Stromal cell of bone marrow (primary cell): Measurements from ENCODE around the gene GMDS.

Source experiments
- DNase-seq: peaks from one replicate; pipeline ENCODE4 v3.0.0-alpha.2; 2012; ENCODE audit warnings: low read depth

The GMDS gene

DNA sequence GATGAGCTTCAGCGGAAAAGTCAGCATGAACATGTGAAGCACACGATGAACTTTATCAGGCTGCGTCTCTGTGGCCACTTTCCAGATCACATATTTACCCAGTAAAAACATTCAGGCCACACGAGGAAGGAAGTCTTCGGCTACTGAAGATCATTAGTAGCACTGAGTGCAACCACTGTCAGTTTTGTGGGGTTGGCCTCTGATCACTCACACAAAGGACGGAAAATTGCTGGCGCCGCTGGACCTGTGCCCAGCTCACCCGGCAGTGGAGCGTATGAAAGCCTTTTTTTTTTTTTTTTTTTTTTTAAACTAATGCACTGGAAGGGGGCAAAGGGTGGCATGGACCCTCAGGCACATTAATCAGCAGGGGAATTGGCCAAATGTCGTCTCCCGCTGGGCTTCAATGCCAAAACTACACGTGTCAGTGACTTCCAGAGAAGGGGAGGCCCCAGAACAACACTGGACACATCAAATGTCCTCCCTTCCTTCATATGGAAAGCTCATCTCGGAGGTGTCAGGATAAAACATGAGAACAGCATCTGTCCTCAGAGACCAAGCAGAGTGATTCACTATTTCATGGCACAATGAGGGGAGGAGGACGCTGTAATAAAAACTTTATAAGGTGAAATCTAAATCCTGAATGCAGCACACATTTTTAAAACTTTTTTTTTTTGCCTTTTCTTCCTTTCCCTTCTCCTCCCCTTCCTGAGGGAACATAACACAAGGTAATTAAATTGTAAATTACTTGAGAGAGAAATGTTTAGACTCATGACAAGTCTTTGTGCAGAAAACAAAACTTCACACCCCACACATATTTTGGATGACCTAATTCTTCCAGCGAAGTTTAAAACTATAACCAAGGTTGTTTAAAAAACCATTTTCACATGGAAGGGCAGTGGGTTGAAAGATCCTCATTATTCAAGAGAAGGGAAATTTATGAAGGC, 412.3 kb downstream of the GMDS start:
- peak; percentile 35 for DNase-seq

DNA sequence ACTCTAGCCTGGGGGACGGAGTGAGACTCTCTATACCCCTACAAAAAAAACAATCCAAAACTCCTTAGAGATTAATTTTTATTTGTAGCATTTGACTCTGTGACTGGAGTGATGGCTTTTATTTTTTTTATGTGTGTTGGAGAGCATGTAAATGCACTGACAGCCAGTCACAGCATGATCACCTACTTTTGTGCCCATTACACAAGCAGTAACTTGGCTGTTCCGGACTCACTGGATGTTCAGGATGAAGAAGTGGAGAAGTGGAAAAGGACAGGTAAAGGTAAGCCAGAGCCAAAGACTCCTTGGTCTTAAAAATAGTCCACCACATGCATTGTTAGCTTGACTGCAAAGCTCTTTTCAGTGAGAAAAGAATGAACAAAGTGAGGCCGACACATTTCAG, 413.0 kb downstream of the GMDS start:
- DNase-seq = no peak

DNA sequence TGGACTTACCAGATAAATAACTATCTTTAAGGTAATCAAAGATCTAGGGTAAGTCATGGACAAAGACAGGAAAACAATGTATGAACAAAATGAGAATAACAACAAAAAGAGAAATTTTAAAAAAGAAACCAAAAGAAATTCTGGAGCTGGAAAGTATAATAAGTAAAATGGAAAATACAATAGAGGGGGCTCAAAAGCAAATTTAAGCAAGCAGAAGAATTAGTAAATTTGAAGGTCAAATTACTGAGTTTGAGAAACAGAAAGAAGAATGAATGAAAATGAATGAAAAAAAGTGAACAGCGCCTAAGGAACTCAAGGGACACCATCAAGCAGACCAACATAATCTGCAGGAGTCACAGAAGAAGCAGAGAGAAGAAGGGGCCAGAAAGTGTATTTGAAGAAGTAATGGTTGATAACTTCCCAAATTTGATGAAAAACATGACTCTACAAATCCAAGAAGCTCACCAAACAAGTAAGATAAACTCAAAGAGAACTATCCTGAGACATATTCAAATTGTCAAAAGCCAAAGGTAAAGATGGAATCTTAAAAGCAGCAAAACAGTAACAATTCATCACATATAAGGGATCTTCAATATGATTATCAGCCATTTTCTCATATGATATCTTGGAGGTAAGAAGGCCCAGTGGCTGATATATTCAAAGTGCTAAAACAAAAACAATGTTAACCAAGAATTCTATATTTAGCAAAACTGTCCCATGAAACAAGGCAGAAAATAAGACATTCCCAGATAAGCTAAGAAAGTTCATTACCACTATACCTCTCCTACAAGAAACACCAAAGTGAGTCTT, 417.2 kb downstream of the GMDS start:
- DNase-seq = no peak

DNA sequence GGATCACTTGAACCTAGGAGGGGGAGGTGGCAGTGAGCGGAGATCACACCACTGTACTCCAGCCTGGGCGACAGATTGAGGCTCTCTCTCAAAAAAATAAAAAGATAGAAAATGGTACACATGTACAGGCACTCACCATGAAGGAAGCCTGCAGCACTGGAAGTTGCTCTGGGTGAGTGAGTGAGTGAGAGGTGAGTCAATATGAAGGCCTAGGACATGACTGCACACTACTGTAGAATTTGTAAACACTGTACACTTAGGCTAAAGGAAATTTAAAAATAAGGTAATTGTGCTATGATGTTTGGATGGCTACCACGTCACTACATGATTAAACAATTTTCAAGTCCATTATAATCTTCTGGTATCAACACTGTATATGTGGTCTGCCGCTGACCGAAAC, 419.5 kb downstream of the GMDS start:
- DNase-seq = no peak

DNA sequence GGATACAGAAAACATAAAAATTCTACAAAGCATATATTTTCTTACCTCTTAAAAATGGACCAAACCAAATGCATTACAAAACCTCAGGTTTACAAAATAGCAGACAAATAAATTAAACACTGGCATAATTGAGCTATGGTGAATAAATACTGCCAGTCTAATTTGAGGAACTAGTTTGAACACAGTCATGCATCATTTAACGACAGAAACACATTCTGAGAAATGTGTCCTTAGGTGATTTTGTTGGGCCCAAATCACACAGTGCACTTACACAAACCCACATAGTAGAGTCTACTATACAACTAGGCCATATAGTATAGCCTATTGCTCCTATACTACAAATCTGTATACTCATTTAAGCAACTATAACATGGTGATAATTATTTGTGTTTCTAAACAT, 420.1 kb downstream of the GMDS start:
- no peak for DNase-seq

DNA sequence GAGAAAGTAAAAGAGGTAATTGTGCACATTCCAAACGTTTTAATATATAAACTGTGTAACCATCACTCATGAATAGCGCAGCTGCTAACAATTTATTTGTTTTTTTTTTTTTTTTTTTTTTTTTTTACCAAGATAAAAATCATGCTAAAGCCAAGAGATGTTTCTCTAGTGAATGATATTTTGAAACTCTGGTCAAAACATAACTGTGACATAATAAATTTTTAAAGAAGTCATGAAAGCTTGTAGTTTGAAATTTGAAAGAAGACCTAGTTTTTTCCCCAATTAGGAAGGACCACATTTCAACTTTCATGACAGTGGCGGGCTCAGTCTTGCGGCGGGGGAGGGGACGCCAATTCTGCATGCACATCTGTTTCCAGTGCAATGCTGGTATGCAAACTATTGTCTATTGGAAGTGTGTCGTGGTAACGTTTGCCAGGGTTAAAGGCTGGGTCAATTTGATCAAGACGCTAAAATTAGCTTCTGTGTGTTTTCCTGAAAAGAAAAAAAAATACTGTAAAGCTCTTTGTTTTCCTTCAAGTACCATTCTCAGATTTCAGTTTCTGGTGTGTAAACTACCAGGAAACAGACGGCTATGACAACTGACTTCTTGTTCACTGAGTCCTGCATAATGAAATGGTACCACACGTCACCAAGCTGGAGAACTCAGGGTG, 423.8 kb downstream of the GMDS start:
- DNase-seq = no peak

DNA sequence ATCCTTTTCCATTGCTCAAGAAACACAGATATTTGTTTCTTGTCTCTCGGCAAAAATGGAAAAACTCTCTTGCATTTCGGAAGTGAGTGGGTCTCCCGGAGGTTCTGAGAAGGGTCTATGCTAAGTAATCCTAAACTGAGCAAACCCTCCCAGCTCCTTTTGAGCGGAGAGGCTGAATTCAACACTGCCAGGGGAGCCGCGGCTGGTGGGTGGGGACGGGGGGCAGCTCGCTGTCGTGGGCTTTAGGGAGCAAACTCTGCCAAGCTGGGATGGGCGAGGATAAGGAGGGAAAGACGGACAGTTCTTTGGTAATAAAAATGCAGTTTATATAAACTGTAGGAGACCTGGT, 424.3 kb downstream of the GMDS start:
- no peak for DNase-seq

DNA sequence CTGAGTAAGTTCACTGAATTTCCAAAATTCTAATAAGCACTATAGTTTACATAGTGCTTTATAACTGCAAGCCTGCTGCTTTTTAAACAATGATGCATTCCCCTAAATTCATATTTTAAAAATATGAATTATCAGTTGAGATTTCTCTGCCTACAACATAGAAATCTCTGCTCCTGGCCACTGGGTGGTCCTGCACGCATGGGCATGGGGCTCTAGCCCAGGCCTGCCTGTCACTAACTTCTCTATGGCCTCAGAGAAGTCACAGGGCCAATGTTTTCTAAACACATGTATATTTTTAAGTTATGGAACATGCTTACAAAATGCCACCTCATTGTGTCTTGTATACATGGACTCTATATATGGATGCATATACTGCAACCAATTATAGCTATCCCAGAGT, 424.7 kb downstream of the GMDS start:
- DNase-seq = no peak

DNA sequence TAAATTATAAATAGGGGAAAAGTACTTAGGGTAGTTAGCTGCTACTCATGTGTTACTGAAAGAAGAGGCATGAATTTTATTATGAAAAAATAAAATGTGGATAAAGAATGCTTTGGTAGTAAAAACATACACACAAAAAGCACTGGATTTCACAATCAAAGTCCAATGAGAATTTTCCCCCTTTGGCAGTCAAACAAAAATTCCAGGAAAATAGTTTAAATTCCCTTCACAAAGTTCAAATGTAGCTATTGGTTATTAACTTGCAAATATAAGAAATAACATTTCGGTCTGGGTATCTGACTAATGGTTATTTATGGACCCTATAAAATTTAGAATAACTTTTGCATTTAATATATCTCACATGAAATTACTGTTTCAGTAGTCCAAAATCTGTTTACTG, 425.2 kb downstream of the GMDS start:
- DNase-seq = no peak

DNA sequence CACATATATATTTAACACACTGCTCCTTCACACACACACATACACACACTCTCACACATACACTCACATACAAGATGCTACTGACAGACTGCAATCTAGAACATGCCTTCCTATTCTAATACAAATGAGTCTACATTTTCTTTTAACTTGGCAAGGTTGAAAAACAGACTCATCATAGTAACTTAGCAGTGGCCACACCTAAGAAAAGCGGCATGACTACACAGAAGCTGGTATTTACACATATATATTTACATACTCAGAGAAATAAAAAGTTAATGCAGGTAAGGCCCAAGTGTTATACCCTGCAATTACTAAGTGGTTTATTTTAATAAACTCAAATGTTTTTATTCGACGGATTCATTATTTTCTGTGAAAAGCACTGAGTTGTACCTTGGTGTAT, 426.4 kb downstream of the GMDS start:
- no peak for DNase-seq

DNA sequence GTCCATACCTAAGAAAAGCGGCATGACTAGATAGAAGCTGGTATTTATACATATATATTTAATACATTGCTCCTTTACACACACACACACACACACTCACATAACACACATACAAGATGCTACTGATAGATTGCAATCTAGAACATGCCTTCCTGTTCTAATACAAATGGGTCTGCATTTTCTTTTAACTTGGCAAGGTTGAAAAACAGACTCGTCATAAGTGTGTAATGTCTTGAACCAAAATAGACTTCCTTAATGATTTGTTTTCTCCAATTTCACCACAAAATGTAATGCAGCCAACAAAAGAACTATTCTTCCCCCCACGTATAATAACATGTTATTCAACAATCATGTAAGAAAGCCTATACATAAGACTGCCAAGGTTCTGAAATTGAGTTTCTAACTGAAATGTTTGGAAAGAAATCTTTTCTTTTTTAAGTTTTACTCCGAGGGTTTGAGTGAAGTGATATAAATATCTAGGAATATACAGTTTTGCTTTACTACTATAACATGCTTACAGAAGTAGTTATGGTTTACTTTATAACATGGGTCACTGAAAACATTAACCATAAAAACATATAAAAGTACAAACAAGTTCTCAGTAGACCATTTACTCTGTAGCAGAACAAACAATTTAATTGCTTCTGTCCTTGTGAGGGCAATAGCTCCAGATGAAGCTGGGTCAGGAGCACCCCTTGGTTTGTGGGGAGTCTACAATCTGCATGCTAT, 428.2 kb downstream of the GMDS start:
- DNase-seq = peak; percentile 51

DNA sequence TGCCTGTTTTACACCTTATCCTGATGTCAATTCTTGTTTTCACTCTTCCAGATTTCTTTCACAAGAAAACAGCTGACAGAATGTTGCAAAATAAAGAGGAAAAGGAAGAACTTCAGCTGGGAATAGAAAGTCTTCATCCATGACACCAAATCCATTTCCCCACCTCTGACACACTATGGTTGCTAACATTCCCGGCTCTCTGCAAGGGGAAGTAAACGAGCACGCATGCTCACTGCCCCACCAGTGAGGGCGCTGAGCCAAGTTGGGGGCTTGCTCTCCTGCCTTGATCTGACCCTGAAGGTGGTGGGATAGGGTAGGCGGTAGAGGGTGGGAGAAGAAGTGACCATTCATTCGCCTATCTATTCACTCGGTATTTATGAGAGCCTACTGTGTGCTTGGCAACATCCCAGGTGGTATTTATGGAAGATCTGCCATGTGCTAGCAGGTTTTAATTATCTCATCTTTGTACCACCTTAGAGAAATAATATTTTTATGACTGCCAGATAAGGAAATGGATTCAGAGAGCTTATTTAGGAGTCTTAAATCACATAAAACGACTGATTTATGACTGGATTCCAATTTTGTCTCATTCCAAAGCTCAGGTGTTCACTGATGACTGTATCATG, 429.5 kb downstream of the GMDS start:
- DNase-seq = no peak

DNA sequence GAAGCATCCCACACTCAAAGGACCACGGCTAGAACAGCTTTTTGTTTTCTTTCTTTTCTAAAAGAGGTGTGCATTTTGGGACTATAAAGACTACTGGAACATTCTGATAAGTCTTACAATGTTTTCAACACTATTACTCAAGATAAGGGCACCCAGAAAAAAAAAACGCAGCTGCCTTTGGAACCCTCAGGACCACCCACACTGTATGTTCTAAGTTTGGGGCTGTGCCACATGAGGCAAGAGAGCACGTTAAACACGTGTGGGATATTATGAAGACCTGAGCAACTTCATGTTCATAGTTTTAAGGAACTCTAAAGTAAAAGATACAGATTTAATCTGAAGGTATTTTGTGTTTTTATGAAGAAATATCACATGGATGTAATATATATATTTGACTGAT, 431.1 kb downstream of the GMDS start:
- DNase-seq = no peak

DNA sequence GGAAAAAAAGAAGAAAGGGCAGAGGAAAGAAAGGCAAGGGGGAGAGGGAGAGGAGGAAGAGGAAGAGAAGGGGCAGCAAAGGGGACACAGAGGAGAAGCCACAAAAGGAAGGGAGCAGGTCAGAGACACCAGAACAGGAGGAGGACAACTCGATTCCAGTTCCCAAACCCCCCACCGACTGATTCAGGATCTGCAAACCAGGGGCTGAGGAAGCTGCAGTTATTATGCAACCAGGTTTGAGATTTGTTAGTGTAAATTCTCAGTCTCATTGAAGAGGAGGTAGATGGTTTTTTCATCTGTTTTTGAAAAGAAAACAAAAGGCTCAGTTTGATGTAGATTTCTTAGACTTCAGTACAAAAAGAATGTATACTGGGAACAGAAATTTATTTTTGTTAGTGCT, 432.9 kb downstream of the GMDS start:
- DNase-seq = no peak

DNA sequence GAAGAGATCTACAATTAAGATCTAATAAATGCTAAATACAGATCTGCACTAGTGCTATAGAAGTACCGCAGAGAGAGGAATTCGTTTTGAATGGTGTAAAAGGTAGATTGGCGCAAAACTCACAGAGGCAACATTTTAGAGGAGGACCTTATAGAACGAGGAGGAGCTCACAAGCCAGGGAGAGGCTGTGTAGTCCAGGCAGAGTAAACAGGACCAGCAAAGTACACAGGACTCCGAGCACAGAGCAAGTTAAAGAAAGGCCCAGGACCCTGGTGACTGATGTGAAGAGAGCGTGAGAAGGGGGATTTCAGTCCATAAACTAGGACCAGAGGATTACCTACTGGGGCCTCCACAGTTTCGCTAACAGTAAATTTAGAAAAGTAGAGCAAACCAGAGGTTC, 433.4 kb downstream of the GMDS start:
- DNase-seq = no peak

DNA sequence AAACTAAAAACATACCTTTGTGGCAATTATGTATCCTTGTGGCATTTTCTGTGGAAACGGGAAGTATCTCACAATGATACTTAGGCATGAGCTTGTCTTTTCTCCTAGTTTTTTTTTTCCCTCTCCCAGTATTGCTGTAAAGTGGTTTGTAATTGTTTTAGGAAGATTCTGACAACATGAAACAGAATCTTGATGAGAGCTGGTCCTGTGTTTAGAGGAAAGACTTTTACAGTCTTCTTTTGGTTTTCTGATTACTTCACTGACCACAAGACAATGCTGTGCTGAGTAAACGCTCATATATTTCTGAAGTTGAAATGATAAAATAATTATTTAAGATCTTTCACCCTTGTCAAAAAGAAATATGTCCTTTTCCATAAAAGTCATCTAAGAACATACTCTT, 434.5 kb downstream of the GMDS start:
- DNase-seq = no peak

DNA sequence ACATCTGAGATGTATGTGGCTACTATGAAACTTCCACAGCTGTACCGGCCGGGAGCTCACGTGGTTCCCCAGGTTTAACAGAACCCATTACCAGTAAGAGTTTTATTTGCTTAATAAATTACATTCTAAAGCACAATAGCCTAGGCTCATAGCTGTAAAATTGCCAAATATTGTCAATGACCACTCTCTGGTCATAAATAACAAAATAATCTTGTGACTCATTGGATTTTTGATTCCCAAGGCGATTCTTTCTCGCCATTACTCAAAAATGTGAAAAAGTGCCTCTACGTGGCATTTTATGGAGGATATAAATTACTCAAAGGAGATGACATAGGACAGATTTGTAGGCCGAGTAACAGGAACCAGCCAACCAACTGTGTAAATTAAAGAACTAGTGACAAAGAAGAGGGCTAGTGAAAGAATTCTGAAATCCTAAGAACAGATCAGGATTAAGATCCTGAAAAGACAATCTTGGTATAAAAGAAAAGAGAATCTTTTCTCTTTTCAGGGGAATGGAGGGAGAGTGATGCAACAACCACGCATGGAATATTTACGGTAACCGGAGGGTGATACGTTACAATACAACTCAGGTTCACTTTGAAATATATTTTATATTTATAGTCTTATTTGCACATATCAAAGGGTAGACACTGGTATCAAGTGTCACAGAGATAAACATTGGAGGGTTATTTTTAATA, 436.0 kb downstream of the GMDS start:
- DNase-seq = no peak

DNA sequence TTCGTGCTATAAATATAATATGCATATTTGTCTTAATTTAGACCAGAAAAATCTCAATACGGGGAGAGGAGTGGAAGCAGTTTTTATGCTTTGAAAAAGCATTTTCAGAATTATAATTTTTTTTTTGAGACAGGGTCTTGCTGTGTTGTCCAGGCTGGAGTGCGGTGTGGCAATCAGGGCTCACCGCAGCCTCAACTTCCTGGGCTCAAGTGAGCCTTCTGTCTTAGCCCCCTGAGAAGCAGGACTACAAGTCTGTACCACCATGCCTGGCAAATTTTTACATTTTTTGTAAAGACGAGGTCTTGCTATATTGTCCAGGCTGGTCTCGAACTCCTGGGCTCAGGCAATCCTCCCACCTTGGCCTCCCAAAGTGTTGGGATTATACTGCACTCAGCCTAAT, 438.5 kb downstream of the GMDS start:
- no peak for DNase-seq

DNA sequence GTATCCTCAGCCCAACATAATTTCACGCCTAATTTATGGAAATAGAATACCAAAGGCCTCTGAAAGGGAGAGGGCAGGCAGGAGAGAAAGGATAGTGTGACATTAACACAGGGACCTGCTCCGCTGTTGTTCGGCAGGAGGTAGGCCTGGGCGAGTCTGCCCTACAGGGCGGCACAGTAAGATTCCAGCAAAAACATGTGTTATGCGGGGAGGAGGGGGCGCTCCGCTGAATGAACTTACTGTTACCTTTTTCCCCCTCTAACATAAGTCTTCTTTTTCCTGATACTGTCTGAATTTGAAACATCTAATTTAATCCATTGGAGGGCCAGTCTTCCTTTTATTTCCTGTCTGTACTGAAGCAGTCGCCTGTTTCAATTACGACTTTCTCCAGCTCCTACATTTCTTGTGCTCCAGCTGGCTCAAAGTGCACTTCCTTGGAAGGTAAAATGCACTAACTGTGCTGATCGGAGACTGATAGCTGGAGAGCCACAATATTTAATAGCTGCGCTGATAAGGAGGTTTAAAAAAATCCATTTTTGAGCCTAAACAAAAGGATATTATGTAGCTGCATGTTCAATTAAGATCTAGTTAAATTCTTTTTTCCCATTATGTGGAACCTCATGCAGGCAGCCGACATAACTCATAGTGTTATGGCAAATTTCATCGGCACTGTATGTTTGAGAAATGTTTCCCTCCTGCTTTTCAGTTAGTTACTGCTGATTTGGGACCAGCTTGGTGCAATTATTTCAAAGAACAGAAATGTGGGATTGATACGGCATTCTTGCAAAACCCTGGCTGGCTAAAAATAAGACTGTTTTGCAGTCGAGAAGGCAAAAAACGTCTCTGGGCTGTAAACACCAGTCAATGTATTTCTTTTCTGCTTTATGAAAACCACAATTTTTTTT, 442.7 kb downstream of the GMDS start:
- DNase-seq = no peak

DNA sequence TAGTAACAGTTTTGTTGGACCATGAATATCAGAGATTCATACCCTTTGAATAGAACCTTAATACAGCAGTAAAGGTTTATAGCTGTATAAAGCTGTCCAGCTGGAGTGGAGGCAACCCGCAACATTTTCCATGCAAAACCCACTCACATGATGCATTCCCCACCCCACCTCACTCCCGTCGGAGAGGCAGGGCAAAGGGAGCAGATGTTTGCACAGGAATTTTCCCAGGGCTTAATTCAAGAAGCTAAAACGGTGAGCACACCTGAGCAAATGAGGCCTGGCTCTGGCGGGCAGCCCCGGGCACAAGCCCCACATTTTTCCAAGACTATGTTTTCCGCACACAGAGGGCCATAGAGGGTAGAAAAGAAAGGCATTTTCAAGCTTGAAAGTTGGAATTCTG, 444.0 kb downstream of the GMDS start:
- no peak for DNase-seq
